ENCODE data around the gene LRRC34.

DNA sequence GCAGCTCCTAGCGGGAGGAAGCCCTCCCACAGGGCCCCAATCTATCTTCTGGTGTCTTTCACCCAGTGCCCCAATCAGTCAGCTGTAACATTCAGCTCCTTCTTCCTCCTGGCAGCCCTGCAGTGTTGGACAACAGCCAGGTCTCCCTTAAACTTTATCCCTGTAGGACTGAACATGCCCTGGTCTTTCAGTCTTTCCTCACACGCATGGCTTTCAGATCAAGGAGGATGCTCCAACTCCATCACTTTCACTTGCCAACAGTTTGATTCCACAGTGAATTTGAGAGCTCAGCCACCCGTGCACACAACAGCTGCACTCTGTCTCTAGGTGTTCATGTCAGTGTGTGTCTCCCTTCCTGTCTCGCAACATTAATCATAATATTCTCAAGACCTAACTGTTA is 28.5 kb upstream of the LRRC34 start:
- TF ChIP-seq TCF4 (CRISPR knock-in tag; IDR thresholded peaks at IDR 0.05; ENCODE audit: borderline replicate concordance) (no peak), GLIS3 (CRISPR knock-in tag; IDR thresholded peaks at IDR 0.05) (no peak), BACH2 (CRISPR knock-in tag; IDR thresholded peaks at IDR 0.05; ENCODE audit: borderline replicate concordance) (no peak), OSR1 (CRISPR knock-in tag; IDR thresholded peaks at IDR 0.05) (no peak), ZFP3 (CRISPR knock-in tag; IDR thresholded peaks at IDR 0.05) (no peak), ZFP30 (CRISPR knock-in tag; IDR thresholded peaks at IDR 0.05) (no peak), ARNTL (CRISPR knock-in tag; IDR thresholded peaks at IDR 0.05; ENCODE audit: borderline replicate concordance, low read depth) (no peak), RARB (CRISPR knock-in tag; IDR thresholded peaks at IDR 0.05) (no peak), ZNF8 (CRISPR knock-in tag; IDR thresholded peaks at IDR 0.05) (no peak), ZNF565 (CRISPR knock-in tag; conservative IDR thresholded peaks at IDR 0.05; ENCODE audit: low read depth) (no peak), CSDC2 (CRISPR knock-in tag; IDR thresholded peaks at IDR 0.05) (no peak)

All from SK-N-SH treated with all-trans-retinoic acid at 6 μM for 48 hours (cell line).